NCI-H69 (cell line): Measurements from ENCODE around the gene SLC27A1.
"Not testable (repeated sequence)": the region's sequence is repeated elsewhere in the genome, so short reads cannot be mapped to it uniquely, and the experiment has no call there.

Experiments used
- DNase-seq: peaks from one replicate; lab custom pipeline; 2025; lab: John Stamatoyannopoulos, UW

The SLC27A1 gene

GRCh38 chr19:17510220-17510993 lies 40.1 kb downstream of the SLC27A1 start:
- no peak for DNase-seq

DNA sequence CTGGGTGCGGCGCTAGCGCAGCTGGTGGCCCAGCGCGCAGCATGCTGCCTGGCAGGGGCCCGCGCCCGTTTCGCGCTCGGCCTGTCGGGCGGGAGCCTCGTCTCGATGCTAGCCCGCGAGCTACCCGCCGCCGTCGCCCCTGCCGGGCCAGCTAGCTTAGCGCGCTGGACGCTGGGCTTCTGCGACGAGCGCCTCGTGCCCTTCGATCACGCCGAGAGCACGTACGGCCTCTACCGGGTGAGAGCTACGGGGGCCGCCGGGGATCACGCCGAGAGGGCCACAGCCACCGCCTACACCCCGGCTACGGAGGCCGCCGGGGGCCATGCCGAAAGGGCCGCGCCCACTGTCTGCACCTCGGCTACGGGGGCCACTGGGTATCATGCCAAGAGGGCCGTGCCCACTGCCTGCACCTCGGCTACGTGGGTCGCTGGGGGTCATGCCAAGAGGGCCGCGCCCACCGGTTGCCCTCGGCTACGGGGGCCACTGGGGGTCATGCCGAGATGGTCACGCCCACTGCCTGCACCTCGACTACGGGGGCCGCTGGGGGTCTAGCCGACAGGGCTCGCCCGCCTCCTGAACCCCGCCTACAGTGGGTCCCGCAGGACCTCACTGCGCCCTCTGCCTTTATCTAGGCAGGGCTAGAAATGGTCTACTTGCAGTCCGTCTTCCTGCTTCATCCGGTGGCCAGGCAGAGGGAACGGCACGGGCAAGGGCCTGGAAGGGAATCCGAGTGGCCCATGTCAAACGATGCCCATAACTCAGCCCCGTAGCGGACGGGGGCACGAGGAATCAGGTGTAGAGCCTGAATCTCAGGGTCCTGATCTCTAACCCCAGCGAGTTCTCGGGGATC lies 41.6 kb downstream of the SLC27A1 start:
- peak; percentile 85 for DNase-seq

DNA sequence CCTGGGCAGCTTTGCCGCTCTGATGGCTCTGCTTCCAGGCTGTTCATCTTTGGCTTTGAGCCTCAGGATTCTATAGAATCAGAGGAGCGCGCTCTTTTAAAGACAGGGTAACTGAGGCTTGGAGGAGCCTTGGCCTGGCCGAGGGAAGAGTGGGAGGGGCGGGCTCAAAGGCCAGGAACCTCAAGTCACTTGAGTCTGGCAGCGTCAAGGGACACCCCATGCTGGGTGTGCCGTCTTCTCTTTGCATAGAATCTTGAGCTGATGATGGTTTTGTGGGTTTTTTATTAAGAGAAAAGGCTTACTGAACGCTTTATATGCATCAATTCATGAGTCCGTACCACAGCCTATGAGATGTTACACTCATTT lies 42.2 kb downstream of the SLC27A1 start:
- DNase-seq, result no peak

DNA sequence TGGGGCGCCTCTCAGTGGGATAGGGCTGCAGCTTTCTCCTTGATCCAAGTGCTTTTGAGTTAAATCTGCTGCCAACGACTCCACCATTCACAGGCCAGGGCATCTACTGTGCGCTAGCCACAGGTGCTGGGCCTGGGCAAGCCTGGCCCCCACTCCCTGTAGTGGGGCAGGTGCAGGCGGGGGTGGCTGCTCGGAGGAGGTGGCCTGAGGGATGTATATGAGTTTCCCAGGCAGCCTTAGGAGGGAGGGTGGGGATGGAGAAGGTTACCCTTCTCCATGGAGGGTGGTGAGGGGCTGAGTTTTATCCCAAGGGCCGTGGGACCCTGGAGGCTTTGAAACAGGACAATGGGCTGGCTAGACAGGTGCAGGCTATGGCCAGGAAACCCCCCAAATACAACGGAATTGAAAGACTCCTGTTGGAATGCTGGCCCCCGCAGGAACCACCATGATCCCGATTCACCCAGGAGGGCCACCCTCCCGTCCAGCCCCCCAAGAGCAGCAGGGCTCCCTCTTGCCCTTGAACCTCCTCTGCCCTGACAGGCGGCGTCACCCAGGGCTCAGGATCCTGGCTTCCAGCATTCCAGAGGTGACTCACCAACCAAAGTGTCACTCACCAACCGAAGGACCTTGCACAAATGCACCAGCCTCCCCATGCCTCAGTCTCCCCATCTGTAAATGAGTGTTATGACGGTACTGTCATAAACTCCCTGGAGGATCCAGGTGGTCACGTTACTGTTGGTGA lies 45.3 kb downstream of the SLC27A1 start:
- no peak for DNase-seq

DNA sequence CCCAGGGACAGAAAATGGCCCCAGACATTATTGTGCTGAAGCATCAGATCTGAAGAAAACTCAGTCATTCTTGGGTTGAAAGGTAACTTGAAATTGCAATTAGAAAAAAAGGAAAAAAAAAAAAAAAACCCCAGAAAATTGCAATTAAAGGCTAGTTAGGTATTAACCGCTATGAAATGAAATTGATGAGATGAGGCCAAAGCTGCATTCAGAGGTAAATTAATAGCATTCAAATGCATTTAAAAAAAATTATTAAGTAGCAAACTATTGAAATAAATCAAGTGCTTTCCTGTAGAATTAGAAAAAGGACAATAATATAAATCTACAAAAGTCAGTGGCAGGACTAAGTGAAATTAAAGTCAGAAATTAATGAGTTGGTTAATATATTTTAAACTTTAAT lies 47.6 kb downstream of the SLC27A1 start:
- no peak for DNase-seq

DNA sequence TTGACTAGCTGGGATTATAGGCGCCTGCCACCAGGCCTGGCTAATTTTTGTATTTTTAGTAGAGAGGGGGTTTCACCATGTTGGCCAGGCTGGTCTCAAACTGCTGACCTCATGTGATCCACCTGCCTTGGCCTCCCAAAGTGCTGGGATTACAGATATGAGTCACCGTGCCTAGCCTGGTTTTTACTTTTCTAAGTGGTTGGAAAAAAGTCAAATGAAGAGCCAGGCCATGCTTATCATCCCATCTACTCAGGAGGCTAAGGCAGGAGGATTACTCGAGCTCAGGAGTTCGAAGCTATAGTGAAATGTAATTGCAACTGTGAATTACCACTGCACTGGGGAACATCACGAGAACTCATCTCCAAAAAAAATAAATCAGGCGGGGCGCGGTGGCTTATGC lies 48.3 kb downstream of the SLC27A1 start:
- not testable (repeated sequence) for DNase-seq

GRCh38 chr19:17519967-17520366 lies 49.6 kb downstream of the SLC27A1 start:
- no peak for DNase-seq

DNA sequence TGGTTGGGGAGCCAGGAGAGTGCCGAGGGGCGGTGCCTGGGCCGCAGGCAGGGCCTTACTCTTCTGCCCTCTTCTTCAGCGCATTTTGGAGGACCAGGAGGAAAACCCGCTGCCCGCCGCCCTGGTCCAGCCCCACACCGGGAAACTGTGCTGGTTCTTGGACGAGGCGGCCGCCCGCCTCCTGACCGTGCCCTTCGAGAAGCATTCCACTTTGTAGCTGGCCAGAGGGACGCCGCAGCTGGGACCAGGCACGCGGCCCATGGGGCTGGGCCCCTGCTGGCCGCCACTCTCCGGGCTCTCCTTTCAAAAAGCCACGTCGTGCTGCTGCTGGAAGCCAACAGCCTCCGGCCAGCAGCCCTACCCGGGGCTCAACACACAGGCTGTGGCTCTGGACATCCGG lies 50.5 kb downstream of the SLC27A1 start:
- DNase-seq, result no peak

- DNase-seq, result no peak
These were observed 52.9 kb downstream of the SLC27A1 start for GRCh38 chr19:17522988-17523872.

- DNase-seq, result no peak
These were observed 54.3 kb downstream of the SLC27A1 start for GRCh38 chr19:17524651-17525050.

DNA sequence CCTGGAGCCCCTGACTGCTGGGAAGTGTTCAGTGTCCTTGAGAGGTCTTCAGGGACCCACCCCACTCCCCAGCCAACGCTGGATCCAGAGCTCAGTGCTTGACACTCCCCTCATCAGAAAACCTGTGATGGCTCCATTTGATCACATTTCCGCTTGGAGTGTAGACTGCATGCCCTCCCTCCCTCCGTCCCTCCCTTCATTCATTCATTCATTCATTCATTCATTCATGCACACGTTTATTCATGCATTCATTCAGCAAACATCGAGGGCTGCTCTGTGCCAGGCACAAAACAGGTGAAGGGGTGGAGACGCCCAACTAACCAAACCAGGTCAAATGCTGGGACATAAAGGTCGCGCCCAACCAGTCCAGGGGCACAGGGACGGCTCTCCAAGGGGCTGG lies 54.8 kb downstream of the SLC27A1 start:
- DNase-seq, result no peak

DNA sequence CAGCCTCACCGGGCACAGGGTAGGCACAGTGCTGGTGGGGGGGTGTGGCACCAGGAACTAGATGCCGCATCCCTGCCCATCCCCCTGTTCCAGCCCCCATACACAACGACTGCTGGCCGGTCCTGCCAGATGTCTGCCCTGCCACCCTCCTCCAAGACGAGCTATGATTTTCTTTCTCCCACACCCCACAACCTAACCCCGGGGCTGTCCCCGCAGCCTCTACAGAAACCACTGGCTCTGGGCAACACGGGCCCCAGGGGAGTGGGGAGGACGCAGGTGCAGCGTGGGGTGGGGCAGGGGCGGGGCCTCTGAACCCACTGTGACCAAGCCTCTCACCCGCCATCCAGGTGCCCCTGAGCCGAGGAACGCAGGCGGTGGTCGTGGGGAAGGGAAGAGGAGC lies 56.6 kb downstream of the SLC27A1 start:
- peak; percentile 70 for DNase-seq

- peak; percentile 43 for DNase-seq
These were observed 57.0 kb downstream of the SLC27A1 start for GRCh38 chr19:17527326-17527725.

DNA sequence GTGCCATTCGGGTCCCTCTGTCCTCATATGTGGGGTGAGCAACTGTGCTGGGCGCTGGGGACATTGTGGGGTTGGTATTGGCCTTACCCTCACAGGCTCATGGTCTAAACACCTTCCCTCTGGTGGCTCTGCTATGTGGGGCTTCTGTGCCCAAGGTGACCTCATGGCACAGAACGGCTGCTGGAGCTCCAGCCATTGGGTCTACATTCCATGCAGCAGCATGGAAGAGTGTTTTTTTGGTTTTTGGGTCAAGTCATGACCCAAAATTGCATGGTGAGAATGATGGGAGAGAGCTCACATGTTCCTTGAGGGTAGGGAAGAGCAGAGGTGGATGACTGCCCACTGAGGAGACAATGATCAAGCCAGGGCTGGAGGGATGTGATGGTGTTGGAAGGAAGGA lies 58.3 kb downstream of the SLC27A1 start:
- DNase-seq, result no peak

- no peak for DNase-seq
These were observed 59.2 kb downstream of the SLC27A1 start for GRCh38 chr19:17529239-17530158.

DNA sequence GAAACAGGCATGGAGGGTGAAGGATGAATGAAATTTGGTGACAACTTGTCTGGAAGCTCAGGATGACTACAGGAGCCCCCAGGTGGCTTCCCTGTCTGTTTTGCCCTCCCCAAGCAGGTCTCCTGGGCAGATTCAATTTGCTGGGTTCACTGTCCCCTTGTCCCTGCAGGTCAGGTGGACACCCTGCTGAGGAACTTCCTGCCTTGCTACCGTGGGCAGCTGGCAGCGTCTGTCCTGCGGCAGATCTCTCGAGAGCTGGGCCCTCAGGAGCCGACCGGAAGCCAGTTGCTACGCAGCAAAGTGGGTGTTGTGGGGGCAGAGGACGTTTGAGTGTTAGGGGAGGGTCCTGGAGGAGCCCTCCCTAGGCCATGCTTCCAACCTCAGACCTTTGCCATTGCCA lies 60.3 kb downstream of the SLC27A1 start:
- peak; percentile 89 for DNase-seq

- no peak for DNase-seq
These were observed 61.8 kb downstream of the SLC27A1 start for GRCh38 chr19:17532116-17532515.

DNA sequence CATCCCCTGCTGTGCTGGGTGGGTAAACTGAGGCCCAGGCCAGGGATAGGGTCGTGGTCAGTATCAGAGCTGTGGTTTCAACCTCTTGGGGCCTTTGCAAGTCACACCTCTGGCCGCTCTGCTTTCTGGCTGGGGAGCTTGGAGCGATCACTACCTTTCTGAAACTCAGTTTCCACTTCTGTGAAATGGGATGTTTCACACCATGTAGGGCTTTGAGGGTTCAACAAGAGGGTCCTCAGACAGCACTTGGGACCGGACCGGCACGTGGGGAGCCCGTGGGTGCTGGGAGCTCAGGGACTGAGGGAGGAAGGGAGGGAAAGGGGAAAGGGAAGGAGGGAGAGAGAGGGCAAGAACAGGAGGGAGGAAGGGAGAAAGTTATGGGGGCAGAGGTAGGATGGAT lies 62.2 kb downstream of the SLC27A1 start:
- no peak for DNase-seq

- no peak for DNase-seq
These were observed 64.4 kb downstream of the SLC27A1 start for GRCh38 chr19:17534767-17535166.

GRCh38 chr19:17536955-17537354 lies 66.6 kb downstream of the SLC27A1 start:
- no peak for DNase-seq
